HG02970 (cell line): Measurements from ENCODE around the gene TMC2.

Source experiments
- ATAC-seq: cut with Tn5 transposase; IDR thresholded peaks from one replicate; pipeline ENCODE4 v1.9.1; 2021; ENCODE audit warnings: mild to moderate bottlenecking, moderate library complexity, moderate number of reproducible peaks; ENCODE audit not compliant: unreplicated experiment, low FRiP score

The TMC2 gene

GRCh38 chr20:2575682-2576081 lies 39.3 kb downstream of the TMC2 start:
- ATAC-seq, result no peak

- no peak for ATAC-seq
Measured at GRCh38 chr20:2576317-2576727, 39.9 kb downstream of the TMC2 start.

- ATAC-seq, result no peak
Measured at GRCh38 chr20:2578475-2579192, 42.3 kb downstream of the TMC2 start.

- ATAC-seq, result no peak
Measured at GRCh38 chr20:2585811-2586210, 49.4 kb downstream of the TMC2 start.

GRCh38 chr20:2593756-2594155 lies 57.4 kb downstream of the TMC2 start:
- ATAC-seq, result no peak

GRCh38 chr20:2595076-2595475 lies 58.7 kb downstream of the TMC2 start:
- ATAC-seq, result no peak

- ATAC-seq, result no peak
Measured at GRCh38 chr20:2596673-2597279, 60.4 kb downstream of the TMC2 start.

- ATAC-seq, result no peak
Measured at GRCh38 chr20:2599288-2600006, 63.1 kb downstream of the TMC2 start.

- no peak for ATAC-seq
Measured at GRCh38 chr20:2602046-2602735, 65.8 kb downstream of the TMC2 start.

- no peak for ATAC-seq
Measured at GRCh38 chr20:2602746-2603145, 66.4 kb downstream of the TMC2 start.

GRCh38 chr20:2603816-2604505 lies 67.6 kb downstream of the TMC2 start:
- no peak for ATAC-seq

GRCh38 chr20:2604506-2604835 lies 68.1 kb downstream of the TMC2 start:
- no peak for ATAC-seq

- no peak for ATAC-seq
Measured at GRCh38 chr20:2606507-2607006, 70.2 kb downstream of the TMC2 start.

- ATAC-seq, result no peak
Measured at GRCh38 chr20:2610326-2610725, 74.0 kb downstream of the TMC2 start.

- no peak for ATAC-seq
Measured at GRCh38 chr20:2610941-2611720, 74.8 kb downstream of the TMC2 start.

- no peak for ATAC-seq
Measured at GRCh38 chr20:2612073-2612472, 75.7 kb downstream of the TMC2 start.

GRCh38 chr20:2616634-2617033 lies 80.3 kb downstream of the TMC2 start:
- ATAC-seq, result no peak

GRCh38 chr20:2617099-2617714 lies 80.8 kb downstream of the TMC2 start:
- no peak for ATAC-seq

GRCh38 chr20:2618815-2619214 lies 82.4 kb downstream of the TMC2 start:
- no peak for ATAC-seq
